SK-N-SH treated with all-trans-retinoic acid at 6 μM for 48 hours (cell line): ENCODE results near the gene SPAG9.

ENCODE experiments used
- ATAC-seq: fragments of 200-7000 bp; cut with Tn5 transposase; 3 replicates; pipeline ENCODE4 v1.9.1; 2020; ENCODE audit warnings: mild to moderate bottlenecking, moderate library complexity
- ARNTL ChIP-seq: fragments of 450-650 bp; formaldehyde crosslinking; IDR thresholded peaks from 2 replicates; pipeline ENCODE4 v1.5.0; 2020; ENCODE audit warnings: low read depth, mild to moderate bottlenecking, moderate library complexity, borderline replicate concordance
- BACH2 ChIP-seq: fragments of 250-450 bp; sonication (Bioruptor Pico); IDR thresholded peaks from 2 replicates; pipeline ENCODE4 v1.9.0; 2021; ENCODE audit warnings: mild to moderate bottlenecking, borderline replicate concordance
- CREB5 ChIP-seq: fragments of 250-450 bp; sonication (Bioruptor Pico); IDR thresholded peaks from 2 replicates; pipeline ENCODE4 v1.5.1; 2020; ENCODE audit warnings: low read depth, mild to moderate bottlenecking, moderate library complexity
- CSDC2 ChIP-seq: fragments of 250-450 bp; sonication (Bioruptor Pico); IDR thresholded peaks from 2 replicates; pipeline ENCODE4 v1.5.0; 2020; ENCODE audit warnings: mild to moderate bottlenecking, moderate library complexity
- GLIS3 ChIP-seq: fragments of 250-450 bp; sonication (Bioruptor Pico); IDR thresholded peaks from 2 replicates; pipeline ENCODE4 v1.5.0; 2020; ENCODE audit warnings: mild to moderate bottlenecking, moderate library complexity
- ISL1 ChIP-seq: fragments of 250-450 bp; sonication (Bioruptor Pico); IDR thresholded peaks from 2 replicates; pipeline ENCODE4 v2.1.2; 2022; ENCODE audit warnings: mild to moderate bottlenecking, moderate library complexity
- OSR1 ChIP-seq: fragments of 250-450 bp; sonication (Bioruptor Pico); IDR thresholded peaks from 2 replicates; pipeline ENCODE4 v1.8.0; 2022; ENCODE audit warnings: moderate library complexity, mild to moderate bottlenecking, inconsistent platforms
- POU6F1 ChIP-seq: fragments of 250-450 bp; sonication (Bioruptor Pico); IDR thresholded peaks from 2 replicates; pipeline ENCODE4 v1.8.0; 2021; ENCODE audit warnings: low read depth, mild to moderate bottlenecking, moderate library complexity, borderline replicate concordance
- PPARA ChIP-seq: fragments of 250-450 bp; sonication (Bioruptor Pico); IDR thresholded peaks from 2 replicates; pipeline ENCODE4 v1.5.0; 2020; ENCODE audit warnings: mild to moderate bottlenecking, borderline replicate concordance
- RARB ChIP-seq: fragments of 250-450 bp; sonication (Bioruptor Pico); IDR thresholded peaks from 2 replicates; pipeline ENCODE4 v1.8.0; 2021; ENCODE audit warnings: mild to moderate bottlenecking, moderate library complexity
- SNAI2 ChIP-seq: fragments of 250-450 bp; sonication (Bioruptor Pico); IDR thresholded peaks from 2 replicates; pipeline ENCODE4 v1.5.0; 2020; ENCODE audit warnings: mild to moderate bottlenecking, moderate library complexity
- TCF4 ChIP-seq: fragments of 250-450 bp; sonication (Bioruptor Pico); IDR thresholded peaks from 2 replicates; pipeline ENCODE4 v1.8.0; 2021; ENCODE audit warnings: mild to moderate bottlenecking, moderate library complexity, borderline replicate concordance
- TOX ChIP-seq: fragments of 250-450 bp; sonication (Bioruptor Pico); IDR thresholded peaks from 2 replicates; pipeline ENCODE4 v1.8.0; 2021; ENCODE audit warnings: mild to moderate bottlenecking, moderate library complexity, borderline replicate concordance
- TSHZ2 ChIP-seq: fragments of 250-450 bp; sonication (Bioruptor Pico); IDR thresholded peaks from 2 replicates; pipeline ENCODE4 v1.5.0; 2020; ENCODE audit warnings: mild to moderate bottlenecking, moderate library complexity
- ZC3H10 ChIP-seq: fragments of 250-450 bp; sonication (Bioruptor Pico); IDR thresholded peaks from 2 replicates; pipeline ENCODE4 v1.5.1; 2021; ENCODE audit warnings: mild to moderate bottlenecking, moderate library complexity
- ZFP3 ChIP-seq: fragments of 250-450 bp; sonication (Bioruptor Pico); IDR thresholded peaks from 2 replicates; pipeline ENCODE4 v1.5.0; 2020; ENCODE audit warnings: mild to moderate bottlenecking, moderate library complexity
- ZFP30 ChIP-seq: fragments of 450-650 bp; formaldehyde crosslinking; IDR thresholded peaks from 2 replicates; pipeline ENCODE4 v1.5.0; 2022; ENCODE audit warnings: mild to moderate bottlenecking, moderate library complexity
- ZNF565 ChIP-seq: fragments of 450-650 bp; formaldehyde crosslinking; conservative IDR thresholded peaks from 2 replicates; pipeline ENCODE4 v1.5.0; 2020; ENCODE audit warnings: low read depth, mild to moderate bottlenecking, moderate library complexity
- ZNF70 ChIP-seq: fragments of 450-650 bp; formaldehyde crosslinking; IDR thresholded peaks from 2 replicates; pipeline ENCODE4 v1.5.0; 2020; ENCODE audit warnings: mild to moderate bottlenecking, moderate library complexity
- ZNF8 ChIP-seq: fragments of 450-650 bp; formaldehyde crosslinking; IDR thresholded peaks from 2 replicates; pipeline ENCODE4 v1.5.0; 2020; ENCODE audit warnings: mild to moderate bottlenecking, moderate library complexity

The SPAG9 gene

DNA sequence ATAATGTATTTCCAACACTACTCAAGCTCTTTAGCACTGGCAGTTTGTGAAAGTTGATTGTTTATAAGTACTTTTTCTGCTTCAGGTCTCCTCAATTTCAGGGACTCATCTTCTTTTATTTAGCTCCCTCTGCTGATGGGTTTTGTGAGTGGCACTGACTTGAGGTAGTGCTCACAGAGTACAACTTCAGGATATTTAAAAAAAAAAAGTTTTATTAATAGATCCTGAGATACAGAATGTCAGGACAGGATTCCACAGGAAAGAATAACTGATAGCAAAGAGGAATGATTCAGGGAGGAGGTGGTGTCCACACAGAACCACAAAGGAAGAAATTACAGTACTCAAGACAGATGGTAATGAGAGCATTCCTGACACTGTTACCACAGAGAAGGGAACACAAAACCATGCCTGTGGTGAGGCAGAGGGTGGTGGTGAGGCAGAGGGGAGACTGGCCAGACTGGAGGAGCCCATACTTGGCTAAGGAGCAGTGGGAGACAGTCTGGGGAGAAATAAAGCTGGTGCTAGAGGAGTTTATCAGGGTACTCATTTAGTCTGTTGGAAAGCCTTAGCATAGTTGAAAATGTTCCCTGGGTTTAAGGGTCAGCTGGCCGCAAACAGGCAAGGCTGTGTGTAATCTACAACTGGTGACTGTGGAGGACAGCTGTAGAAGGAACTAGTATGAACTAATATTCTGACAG, 63.7 kb downstream of the SPAG9 start (continued):
- no peak for TF ChIP-seq POU6F1 (CRISPR knock-in tag)
- TF ChIP-seq ZNF8 (CRISPR knock-in tag): no peak
- no peak for TF ChIP-seq TOX (CRISPR knock-in tag)
- TF ChIP-seq ZNF70 (CRISPR knock-in tag): no peak
- TF ChIP-seq GLIS3 (CRISPR knock-in tag): no peak
- TF ChIP-seq RARB (CRISPR knock-in tag): no peak
- TF ChIP-seq SNAI2 (CRISPR knock-in tag): no peak

DNA sequence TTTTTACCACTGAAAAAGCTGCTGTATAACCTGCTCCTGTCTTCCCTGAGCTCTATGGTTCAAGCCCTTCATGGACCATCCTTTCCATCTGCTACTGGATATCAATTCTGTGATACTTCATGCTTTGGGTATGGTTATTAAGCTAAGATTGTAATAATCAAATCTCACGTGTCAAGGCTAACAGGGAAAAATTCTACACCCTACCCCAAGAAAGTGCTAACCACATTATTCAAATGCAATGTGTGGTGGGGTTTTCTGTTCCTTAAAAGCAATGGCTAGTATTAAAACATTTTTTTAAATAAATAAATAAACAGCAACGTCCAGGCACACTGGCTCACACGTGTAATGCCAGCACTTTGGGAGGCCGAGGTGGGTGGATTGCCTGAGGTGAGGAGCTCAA, 65.9 kb downstream of the SPAG9 start:
- TF ChIP-seq SNAI2 (CRISPR knock-in tag): no peak
- TF ChIP-seq ZNF70 (CRISPR knock-in tag): no peak
- TF ChIP-seq ARNTL: no peak
- TF ChIP-seq ZFP30 (CRISPR knock-in tag): no peak
- no peak for TF ChIP-seq ZC3H10 (CRISPR knock-in tag)
- TF ChIP-seq TSHZ2 (CRISPR knock-in tag): no peak
- no peak for TF ChIP-seq ZNF565 (CRISPR knock-in tag)
- no peak for TF ChIP-seq ZNF8 (CRISPR knock-in tag)
- no peak for TF ChIP-seq ZFP3 (CRISPR knock-in tag)
- TF ChIP-seq CSDC2 (CRISPR knock-in tag): no peak
- TF ChIP-seq OSR1 (CRISPR knock-in tag): no peak
- TF ChIP-seq BACH2 (CRISPR knock-in tag): no peak
- ATAC-seq: no peak

- no peak for ATAC-seq
- TF ChIP-seq PPARA (CRISPR knock-in tag) (no peak), TCF4 (CRISPR knock-in tag) (peak; percentile 65), TSHZ2 (CRISPR knock-in tag) (0 out of 2 replicates have a peak, but pooled peaks have one; percentile 24)
Measured at GRCh38 chr17:51052235-51052634, 68.4 kb downstream of the SPAG9 start.

- TF ChIP-seq ARNTL (no peak), CREB5 (no peak), ISL1 (CRISPR knock-in tag) (no peak), POU6F1 (CRISPR knock-in tag) (no peak), BACH2 (CRISPR knock-in tag) (no peak), ZNF70 (CRISPR knock-in tag) (no peak), OSR1 (CRISPR knock-in tag) (no peak), TCF4 (CRISPR knock-in tag) (no peak), PPARA (CRISPR knock-in tag) (no peak)
- no peak for ATAC-seq
Measured at GRCh38 chr17:51050291-51051033, 70.2 kb downstream of the SPAG9 start.
